Stimulated activated CD8-positive, alpha-beta memory T cell treated with anti-CD3 and anti-CD28 coated beads, Interleukin-4, amount 100 ng/mL, for 24 hours (primary cell): ENCODE data around the gene HPGD.
"Not testable (repeated sequence)": the region's sequence is repeated elsewhere in the genome, so short reads cannot be mapped to it uniquely, and the experiment has no call there.

ENCODE experiments used
- DNase-seq: peaks from one replicate; pipeline ENCODE4 v3.0.0-alpha.2; 2020; ENCODE audit warnings: low read depth

HPGD gene

GRCh38 chr4:174524242-174524641, 2.0 kb upstream of the HPGD start:
- DNase-seq, result no peak

GRCh38 chr4:174523025-174523693, 871 bp upstream of the HPGD start:
- DNase-seq, result no peak

- no peak for DNase-seq
These were observed 497 bp downstream of the HPGD start for GRCh38 chr4:174521800-174522182.

- no peak for DNase-seq
These were observed 1.6 kb downstream of the HPGD start for GRCh38 chr4:174520660-174521059.

GRCh38 chr4:174517502-174518445, 4.5 kb downstream of the HPGD start:
- DNase-seq, result no peak

GRCh38 chr4:174516794-174517193, 5.5 kb downstream of the HPGD start:
- no peak for DNase-seq

- DNase-seq, result no peak
These were observed 5.9 kb downstream of the HPGD start for GRCh38 chr4:174516345-174516744.

- DNase-seq, result no peak
These were observed 9.5 kb downstream of the HPGD start for GRCh38 chr4:174512745-174513144.

- DNase-seq, result no peak
These were observed 16.4 kb downstream of the HPGD start for GRCh38 chr4:174505892-174506291.

- DNase-seq, result no peak
These were observed 17.3 kb downstream of the HPGD start for GRCh38 chr4:174505007-174505406.

- no peak for DNase-seq
These were observed 19.1 kb downstream of the HPGD start for GRCh38 chr4:174503079-174503715.

GRCh38 chr4:174496631-174497432, 25.5 kb downstream of the HPGD start:
- DNase-seq, result no peak

GRCh38 chr4:174495626-174496025, 26.7 kb downstream of the HPGD start:
- no peak for DNase-seq

GRCh38 chr4:174494726-174495125, 27.6 kb downstream of the HPGD start:
- no peak for DNase-seq

- DNase-seq, result no peak
These were observed 28.1 kb downstream of the HPGD start for GRCh38 chr4:174494146-174494545.

GRCh38 chr4:174490451-174490961, 31.8 kb downstream of the HPGD start:
- DNase-seq, result no peak

- DNase-seq, result not testable (repeated sequence)
These were observed 33.9 kb downstream of the HPGD start for GRCh38 chr4:174488368-174488767.

GRCh38 chr4:174485025-174485424, 37.3 kb downstream of the HPGD start:
- DNase-seq, result no peak

GRCh38 chr4:174483792-174484191, 38.5 kb downstream of the HPGD start:
- DNase-seq, result no peak

- DNase-seq, result no peak
These were observed 43.1 kb downstream of the HPGD start for GRCh38 chr4:174479140-174479539.

- DNase-seq, result no peak
These were observed 46.8 kb downstream of the HPGD start for GRCh38 chr4:174475528-174475927.
